Neutrophil (primary cell): Measurements from ENCODE around the gene TMEM59L.

Experiments used
- H3K27ac ChIP-seq: fragments of 200-600 bp; sonication (generic); 2 replicates; pipeline ENCODE4 v1.5.1; 2016; ENCODE audit warnings: mild to moderate bottlenecking, moderate library complexity
- H3K27me3 ChIP-seq: fragments of 200-600 bp; sonication (generic); 2 replicates; pipeline ENCODE4 v1.6.0; 2016; ENCODE audit warnings: mild to moderate bottlenecking
- H3K36me3 ChIP-seq: fragments of 200-600 bp; sonication (generic); 2 replicates; pipeline ENCODE4 v1.5.1; 2017
- H3K4me1 ChIP-seq, 2 experiments: fragments of 200-600 bp in 1 of 2; sonication (generic) in 1 of 2; 1 replicate in 1 of 2; 2 replicates in 1 of 2; pipeline versions ENCODE4 v1.5.1 to v1.6.1; 2013 to 2016; ENCODE audit warnings: low read depth in 1 of 2, low read length in 1 of 2, mild to moderate bottlenecking in 1 of 2, moderate library complexity in 1 of 2; ENCODE audit not compliant: control insufficient read depth in 1 of 2, insufficient read depth in 1 of 2
- H3K4me3 ChIP-seq, 2 experiments: fragments of 200-600 bp in 1 of 2; sonication (generic) in 1 of 2; 1 replicate in 1 of 2; 2 replicates in 1 of 2; pipeline ENCODE4 v1.5.1; 2013 to 2016; ENCODE audit warnings: low read depth in 1 of 2, low read length in 1 of 2, mild to moderate bottlenecking in 1 of 2, moderate library complexity in 1 of 2
- H3K9me3 ChIP-seq: fragments of 200-600 bp; sonication (generic); 2 replicates; pipeline ENCODE4 v1.5.1; 2016
- TF ChIP-seq, protein P1 (sequence below): fragments of 200-600 bp; sonication (generic); IDR thresholded peaks from 2 replicates; pipeline ENCODE4 v1.5.1; 2016; ENCODE audit warnings: antibody characterized with exemption

The TMEM59L gene

DNA sequence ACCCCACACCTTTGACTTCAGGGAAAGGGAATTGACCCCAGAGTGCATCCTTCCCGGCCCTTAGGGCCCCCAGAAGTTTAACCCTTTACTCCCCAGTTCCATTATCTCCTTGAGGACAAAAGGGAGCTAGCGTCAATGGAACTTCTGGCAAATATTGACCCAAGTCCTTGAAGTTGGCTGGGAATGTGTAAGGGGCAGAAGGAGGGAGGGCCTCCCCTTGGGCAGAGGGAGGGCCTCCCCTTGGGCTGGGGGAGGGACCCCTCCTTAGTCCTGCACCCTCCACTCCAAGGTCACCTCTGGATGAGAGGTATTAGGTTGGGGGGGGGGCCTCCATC, 3.0 kb upstream of the TMEM59L start:
- H3K4me3 ChIP-seq = no peak overlapping the region
- peaks cover 0 to 6% of the 10 kb centered on the region in 2 experiments for H3K4me1 ChIP-seq
- H3K36me3 ChIP-seq = no peaks in the 10 kb centered on the region
- no peak overlapping the region for H3K27ac ChIP-seq
- H3K9me3 ChIP-seq = no peaks in the 10 kb centered on the region
- TF ChIP-seq, protein P1, sequence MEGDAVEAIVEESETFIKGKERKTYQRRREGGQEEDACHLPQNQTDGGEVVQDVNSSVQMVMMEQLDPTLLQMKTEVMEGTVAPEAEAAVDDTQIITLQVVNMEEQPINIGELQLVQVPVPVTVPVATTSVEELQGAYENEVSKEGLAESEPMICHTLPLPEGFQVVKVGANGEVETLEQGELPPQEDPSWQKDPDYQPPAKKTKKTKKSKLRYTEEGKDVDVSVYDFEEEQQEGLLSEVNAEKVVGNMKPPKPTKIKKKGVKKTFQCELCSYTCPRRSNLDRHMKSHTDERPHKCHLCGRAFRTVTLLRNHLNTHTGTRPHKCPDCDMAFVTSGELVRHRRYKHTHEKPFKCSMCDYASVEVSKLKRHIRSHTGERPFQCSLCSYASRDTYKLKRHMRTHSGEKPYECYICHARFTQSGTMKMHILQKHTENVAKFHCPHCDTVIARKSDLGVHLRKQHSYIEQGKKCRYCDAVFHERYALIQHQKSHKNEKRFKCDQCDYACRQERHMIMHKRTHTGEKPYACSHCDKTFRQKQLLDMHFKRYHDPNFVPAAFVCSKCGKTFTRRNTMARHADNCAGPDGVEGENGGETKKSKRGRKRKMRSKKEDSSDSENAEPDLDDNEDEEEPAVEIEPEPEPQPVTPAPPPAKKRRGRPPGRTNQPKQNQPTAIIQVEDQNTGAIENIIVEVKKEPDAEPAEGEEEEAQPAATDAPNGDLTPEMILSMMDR = no peak
- H3K27me3 ChIP-seq = peaks cover 97% of the 10 kb centered on the region

DNA sequence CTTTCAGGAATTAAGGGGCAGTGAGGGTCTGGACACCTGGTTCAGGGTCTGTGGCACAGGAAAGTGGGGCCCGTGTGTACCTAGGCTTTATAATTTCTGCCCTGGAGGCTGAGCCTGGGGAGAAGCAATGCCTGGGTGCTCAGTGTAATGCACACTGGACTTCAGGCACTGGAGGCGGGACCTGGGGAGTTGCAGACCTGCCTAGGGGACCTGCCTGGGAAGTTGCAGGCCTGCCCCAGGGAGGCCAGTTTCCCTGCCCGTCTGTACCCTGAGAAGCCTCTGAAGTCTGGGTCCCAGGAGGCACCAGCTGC, 2.5 kb upstream of the TMEM59L start:
- Histone ChIP-seq H3K4me1 (peaks cover 0 to 6% of the 10 kb centered on the region in 2 experiments), H3K27me3 (peaks cover 97% of the 10 kb centered on the region), H3K36me3 (no peaks in the 10 kb centered on the region), H3K9me3 (no peaks in the 10 kb centered on the region), H3K4me3 (no peak overlapping the region), H3K27ac (no peak overlapping the region)
- TF ChIP-seq, protein P1 = no peak

DNA sequence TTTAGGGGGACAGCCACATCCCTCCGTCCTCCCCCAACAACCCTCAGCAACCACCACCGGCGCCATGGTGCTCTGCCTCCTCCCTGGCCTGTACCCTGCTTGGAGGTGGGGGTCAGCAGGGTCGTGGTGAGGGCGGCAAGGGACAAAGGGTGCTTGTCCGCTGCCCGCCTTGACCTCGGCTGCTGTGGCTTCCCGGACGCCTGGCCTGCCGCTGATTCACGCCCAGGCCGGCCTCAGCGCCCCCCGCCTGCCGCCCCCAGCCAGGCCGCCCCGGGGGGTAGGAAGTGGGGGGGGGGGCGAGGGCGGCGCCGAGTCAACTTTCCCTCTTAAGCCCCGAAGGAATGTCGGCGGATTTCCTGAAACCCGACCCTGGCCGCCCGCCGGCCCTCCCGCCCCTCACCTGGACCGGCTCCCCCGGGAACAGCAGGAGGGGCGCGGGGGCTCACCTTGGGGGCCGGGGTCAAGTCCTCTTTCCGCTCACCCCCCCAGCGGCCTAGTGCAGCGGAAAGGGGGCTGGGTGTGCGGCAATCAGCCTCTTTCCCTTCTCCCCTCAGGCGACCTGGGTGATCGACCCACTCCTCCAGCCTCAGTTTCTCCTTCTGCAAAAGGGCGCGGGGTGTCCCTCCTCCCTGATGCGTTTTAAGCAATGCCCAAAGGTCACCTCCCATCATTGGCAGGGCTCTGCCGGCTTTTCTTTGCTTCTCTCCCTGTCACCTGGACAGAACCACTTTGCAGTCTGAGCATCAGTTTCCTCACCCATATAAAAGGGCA, 1.9 kb upstream of the TMEM59L start:
- Histone ChIP-seq H3K27me3 (peaks cover 97% of the 10 kb centered on the region), H3K4me1 (peaks cover 0 to 6% of the 10 kb centered on the region in 2 experiments), H3K36me3 (no peaks in the 10 kb centered on the region), H3K9me3 (no peaks in the 10 kb centered on the region), H3K4me3 (no peak overlapping the region), H3K27ac (no peak overlapping the region)
- TF ChIP-seq, protein P1 = no peak

DNA sequence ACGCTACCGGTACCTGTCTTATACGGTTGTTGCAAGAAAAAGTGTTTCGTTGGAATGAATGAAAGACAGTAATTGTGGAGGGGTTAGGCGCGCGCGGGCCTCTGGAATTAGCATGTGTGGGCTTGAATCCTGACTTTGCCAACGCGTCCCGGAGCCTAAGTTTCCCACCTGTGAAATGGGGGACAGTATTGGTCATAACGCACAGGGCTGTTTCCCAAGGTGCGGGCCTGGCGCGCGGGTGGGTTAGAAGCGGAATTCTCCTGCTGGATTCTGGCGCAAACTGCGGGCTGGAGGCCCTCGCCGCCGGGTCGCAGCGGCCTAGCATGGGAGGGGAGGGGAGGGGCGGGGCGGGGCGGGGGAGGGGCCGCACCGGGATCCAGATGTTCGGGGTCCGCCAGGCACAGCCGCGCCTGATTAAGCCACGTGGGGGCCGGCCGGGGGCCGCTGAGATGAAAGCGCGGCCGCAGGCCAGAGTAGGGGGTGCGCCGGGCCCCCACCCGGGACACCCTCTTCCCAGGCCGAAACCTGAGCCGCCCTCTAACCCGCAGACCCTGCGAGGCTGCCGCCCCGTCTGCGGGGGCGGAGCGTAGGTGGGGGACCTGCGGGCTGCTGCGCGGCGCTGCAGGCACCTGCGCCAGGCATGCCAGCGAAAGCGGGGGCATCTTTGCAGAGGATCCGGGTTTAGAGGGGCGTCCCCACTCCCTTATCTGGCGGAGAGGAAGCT, 1.2 kb upstream of the TMEM59L start:
- H3K27ac ChIP-seq = no peak overlapping the region
- peaks cover 0 to 6% of the 10 kb centered on the region in 2 experiments for H3K4me1 ChIP-seq
- H3K9me3 ChIP-seq = no peaks in the 10 kb centered on the region
- TF ChIP-seq, protein P1 = no peak
- H3K27me3 ChIP-seq = peaks cover 98% of the 10 kb centered on the region
- no peaks in the 10 kb centered on the region for H3K36me3 ChIP-seq
- no peak overlapping the region for H3K4me3 ChIP-seq

DNA sequence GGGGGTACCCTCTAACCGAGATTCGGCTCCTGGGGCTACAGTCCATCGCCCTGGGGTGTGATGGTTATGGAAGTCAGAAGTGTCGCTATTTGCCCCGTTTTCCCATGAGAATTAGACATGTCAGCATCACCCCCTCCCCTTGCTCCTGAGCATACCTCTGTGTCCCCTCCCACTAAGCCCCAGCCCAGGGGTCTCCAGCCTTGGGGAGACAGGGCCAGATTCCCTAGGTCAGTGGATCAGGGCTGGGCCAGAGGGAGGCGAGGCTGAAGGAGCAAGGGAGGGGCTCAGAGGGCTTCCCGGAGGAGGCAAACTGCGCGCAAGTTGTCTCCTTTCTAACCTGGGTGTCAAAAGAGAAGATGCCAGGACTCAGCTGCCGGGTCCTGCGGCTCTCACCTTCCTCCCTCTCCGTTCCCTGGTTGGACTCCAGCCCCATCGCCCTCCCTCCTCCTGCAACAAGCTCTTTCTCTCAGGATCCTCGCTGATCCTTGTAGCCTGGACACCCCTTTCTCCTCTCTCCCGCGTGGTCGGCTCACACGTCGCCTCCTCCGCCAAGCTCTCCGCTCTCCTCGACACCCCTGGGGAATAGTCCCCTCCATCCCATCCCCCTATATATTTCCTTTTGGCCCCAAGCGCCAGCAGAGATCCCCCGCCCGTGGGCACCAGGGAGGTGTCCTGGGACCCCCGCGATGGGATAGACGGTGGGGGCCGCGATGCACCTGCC, 459 bp upstream of the TMEM59L start:
- Histone ChIP-seq H3K4me3 (no peak overlapping the region), H3K27me3 (peaks cover 100% of the 10 kb centered on the region), H3K4me1 (peaks cover 0 to 6% of the 10 kb centered on the region in 2 experiments), H3K9me3 (no peaks in the 10 kb centered on the region), H3K36me3 (no peaks in the 10 kb centered on the region), H3K27ac (no peak overlapping the region)
- TF ChIP-seq, protein P1 = no peak
